Measurements from ENCODE around the gene SERTAD2.

The SERTAD2 gene

GRCh38 chr2:64627860-64628841, 25.6 kb downstream of the SERTAD2 start:
- no peak for DNase-seq

GRCh38 chr2:64626963-64627760, 26.6 kb downstream of the SERTAD2 start:
- no peak for DNase-seq

GRCh38 chr2:64626146-64626809, 27.4 kb downstream of the SERTAD2 start:
- no peak for DNase-seq

GRCh38 chr2:64625299-64626145, 28.2 kb downstream of the SERTAD2 start:
- DNase-seq: no peak

GRCh38 chr2:64624862-64625261, 28.9 kb downstream of the SERTAD2 start:
- no peak for DNase-seq

- no peak for DNase-seq
These were observed 29.6 kb downstream of the SERTAD2 start for GRCh38 chr2:64624108-64624610.

GRCh38 chr2:64623242-64623850, 30.4 kb downstream of the SERTAD2 start:
- DNase-seq: no peak

GRCh38 chr2:64622443-64623241, 31.1 kb downstream of the SERTAD2 start:
- no peak for DNase-seq

- DNase-seq: no peak
These were observed 33.1 kb downstream of the SERTAD2 start for GRCh38 chr2:64620661-64621060.

- DNase-seq: no peak
These were observed 36.0 kb downstream of the SERTAD2 start for GRCh38 chr2:64617631-64618151.

GRCh38 chr2:64615844-64616536, 37.7 kb downstream of the SERTAD2 start:
- DNase-seq: no peak

- no peak for DNase-seq
These were observed 38.4 kb downstream of the SERTAD2 start for GRCh38 chr2:64615192-64615763.

GRCh38 chr2:64613276-64613675, 40.4 kb downstream of the SERTAD2 start:
- no peak for DNase-seq

GRCh38 chr2:64612575-64613195, 41.0 kb downstream of the SERTAD2 start:
- DNase-seq: no peak

GRCh38 chr2:64610316-64610855, 43.3 kb downstream of the SERTAD2 start:
- no peak for DNase-seq

GRCh38 chr2:64609942-64610281, 43.8 kb downstream of the SERTAD2 start:
- no peak for DNase-seq

- DNase-seq: peak; percentile 71
These were observed 44.3 kb downstream of the SERTAD2 start for GRCh38 chr2:64609227-64609941.

- no peak for DNase-seq
These were observed 44.9 kb downstream of the SERTAD2 start for GRCh38 chr2:64608867-64609226.

Measured in femur (tissue), 1 donor.